Endothelial cell of umbilical vein (primary cell): ENCODE data around the gene KRTAP2-3.

Experiments used
- CTCF ChIP-seq, 2 donors: IDR thresholded peaks; 1 replicate in 1 of 2; 2 replicates in 1 of 2; pipeline ENCODE4 v1.5.1; 2011; ENCODE audit warnings: low read length in 2 of 2, mild to moderate bottlenecking in 2 of 2, moderate library complexity in 2 of 2, control low read depth in 1 of 2, inconsistent platforms in 1 of 2, low read depth in 1 of 2; ENCODE audit not compliant: insufficient read depth in 1 of 2; ENCODE audit errors: extremely low read depth in 1 of 2
- EZH2 ChIP-seq: IDR thresholded peaks from 2 replicates; pipeline ENCODE4 v1.6.1; 2012; ENCODE audit warnings: borderline replicate concordance, low read depth, mild to moderate bottlenecking, moderate library complexity, low read length, inconsistent platforms; ENCODE audit not compliant: severe bottlenecking
- GATA2 ChIP-seq: IDR thresholded peaks from 2 replicates; pipeline ENCODE4 v1.7.0; 2011; ENCODE audit warnings: low read depth, mild to moderate bottlenecking, moderate library complexity, mixed read lengths, low read length; ENCODE audit not compliant: insufficient read length, insufficient read depth
- JUN ChIP-seq: IDR thresholded peaks from 2 replicates; pipeline ENCODE4 v1.6.1; 2011; ENCODE audit warnings: borderline replicate concordance, low read depth; ENCODE audit not compliant: insufficient read length, insufficient read depth
- MYC ChIP-seq: IDR thresholded peaks from one replicate; pipeline ENCODE4 v1.6.1; 2011; ENCODE audit warnings: mild to moderate bottlenecking, low read depth, low read length
- POLR2A ChIP-seq: IDR thresholded peaks from 2 replicates; pipeline ENCODE4 v1.6.1; 2012; ENCODE audit warnings: low read depth, mild to moderate bottlenecking, control low read depth, low read length
- TF ChIP-seq, protein P1 (sequence below): IDR thresholded peaks from 2 replicates; pipeline ENCODE4 v1.6.1; 2011; ENCODE audit not compliant: insufficient read depth, insufficient read length

- no peak for TF ChIP-seq CTCF (IDR thresholded peaks at IDR 0.05; ENCODE audit: extremely low read depth in 1 of 2, insufficient read depth in 1 of 2, low read depth in 1 of 2, low read length in 2 of 2)
- no peak for TF ChIP-seq MYC
- no peak for TF ChIP-seq POLR2A
- TF ChIP-seq EZH2 = no peak
- TF ChIP-seq JUN = no peak
- no peak for TF ChIP-seq GATA2
- TF ChIP-seq, protein P1, sequence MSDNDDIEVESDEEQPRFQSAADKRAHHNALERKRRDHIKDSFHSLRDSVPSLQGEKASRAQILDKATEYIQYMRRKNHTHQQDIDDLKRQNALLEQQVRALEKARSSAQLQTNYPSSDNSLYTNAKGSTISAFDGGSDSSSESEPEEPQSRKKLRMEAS = no peak
Observed at GRCh38 chr17:41009301-41009760, 50.6 kb downstream of the KRTAP2-3 start.
